ENCODE measurements around the gene SLC12A8. TPM values are rescaled to one million over a fixed set of nuclear protein-coding genes. Genes with fewer than 3 reads are reported as not detected.

The SLC12A8 gene
- total RNA-seq, 1 donor from 2014 or later = 3.0 TPM

GRCh38 chr3:125058529-125058928 lies 154.0 kb downstream of the SLC12A8 start:
- Mint-ChIP-seq H3K27me3 (ENCODE audit: unreplicated experiment) (no peaks in the 10 kb centered on the region), H3K27ac (ENCODE audit: unreplicated experiment) (no peak overlapping the region), H3K4me3 (ENCODE audit: unreplicated experiment) (no peak overlapping the region), H3K36me3 (ENCODE audit: unreplicated experiment) (no peaks in the 10 kb centered on the region), H3K4me1 (ENCODE audit: unreplicated experiment) (peaks cover 58% of the 10 kb centered on the region), H3K9me3 (ENCODE audit: unreplicated experiment) (no peaks in the 10 kb centered on the region)
- no peak for TF ChIP-seq CTCF (IDR thresholded peaks at IDR 0.05)
- no peak for DNase-seq (ENCODE audit: extremely low spot score, unreplicated experiment)

- Mint-ChIP-seq H3K4me1 (ENCODE audit: unreplicated experiment) (peaks cover 58% of the 10 kb centered on the region), H3K9me3 (ENCODE audit: unreplicated experiment) (no peaks in the 10 kb centered on the region)
Measured at GRCh38 chr3:125057186-125057850, 155.2 kb downstream of the SLC12A8 start.

GRCh38 chr3:125055913-125056745 lies 156.4 kb downstream of the SLC12A8 start, which contains the start of gene HEG1:
Gene HEG1, minus strand, starts transcription at chr3:125055997. Its CDS starts 107 bp downstream, at chr3:125055890.
- Mint-ChIP-seq H3K4me3 (ENCODE audit: unreplicated experiment) (peak within 1 kb of the TSS; percentile 91), H3K27ac (ENCODE audit: unreplicated experiment) (peak within 1 kb of the TSS; percentile 92), H3K9me3 (ENCODE audit: unreplicated experiment) (no peaks in the 10 kb centered on the region), H3K4me1 (ENCODE audit: unreplicated experiment) (peaks cover 58% of the 10 kb centered on the region), H3K36me3 (ENCODE audit: unreplicated experiment) (no peaks in the 10 kb centered on the region), H3K27me3 (ENCODE audit: unreplicated experiment) (no peaks in the 10 kb centered on the region)
- peak; percentile 89 for DNase-seq (ENCODE audit: extremely low spot score, unreplicated experiment)
- no peak for TF ChIP-seq CTCF (IDR thresholded peaks at IDR 0.05)

More at GRCh38 chr3:125057186-125057850, 155.2 kb downstream of the SLC12A8 start:
- DNase-seq (ENCODE audit: extremely low spot score, unreplicated experiment) = no peak
- Mint-ChIP-seq H3K27ac (ENCODE audit: unreplicated experiment) (peak overlapping the region; percentile 84), H3K4me3 (ENCODE audit: unreplicated experiment) (no peak overlapping the region), H3K36me3 (ENCODE audit: unreplicated experiment) (no peaks in the 10 kb centered on the region), H3K27me3 (ENCODE audit: unreplicated experiment) (no peaks in the 10 kb centered on the region)
- no peak for TF ChIP-seq CTCF (IDR thresholded peaks at IDR 0.05)

- Mint-ChIP-seq H3K27ac (ENCODE audit: unreplicated experiment) (peak overlapping the region; percentile 92), H3K4me1 (ENCODE audit: unreplicated experiment) (peaks cover 59% of the 10 kb centered on the region), H3K36me3 (ENCODE audit: unreplicated experiment) (peaks cover 3% of the 10 kb centered on the region)
Measured at GRCh38 chr3:125055331-125055912, 157.1 kb downstream of the SLC12A8 start.

More at GRCh38 chr3:125055331-125055912, 157.1 kb downstream of the SLC12A8 start:
- no peak for DNase-seq (ENCODE audit: extremely low spot score, unreplicated experiment)
- Mint-ChIP-seq H3K9me3 (ENCODE audit: unreplicated experiment) (no peaks in the 10 kb centered on the region), H3K27me3 (ENCODE audit: unreplicated experiment) (no peaks in the 10 kb centered on the region), H3K4me3 (ENCODE audit: unreplicated experiment) (peak overlapping the region; percentile 91)
- TF ChIP-seq CTCF (IDR thresholded peaks at IDR 0.05) = no peak

Measured in osteocyte (in vitro differentiated cells).